SW 1271 (cell line): ENCODE results near the gene FH.
A peak's percentile ranks its signal among the peaks of the same experiment; 100 is the strongest.

ENCODE experiments used
- DNase-seq, 2 experiments: peaks; one replicate each; lab custom pipeline; 2025; lab: John Stamatoyannopoulos, UW

The FH gene

GRCh38 chr1:241519308-241520079, at the start of gene FH:
Gene FH (minus strand): TSS chr1:241519755. CDS start chr1:241519722, 33 bp downstream.
- DNase-seq, result peak; percentile 84 to 96

GRCh38 chr1:241560849-241561187, 41.3 kb upstream of the FH start:
- no peak for DNase-seq

DNA sequence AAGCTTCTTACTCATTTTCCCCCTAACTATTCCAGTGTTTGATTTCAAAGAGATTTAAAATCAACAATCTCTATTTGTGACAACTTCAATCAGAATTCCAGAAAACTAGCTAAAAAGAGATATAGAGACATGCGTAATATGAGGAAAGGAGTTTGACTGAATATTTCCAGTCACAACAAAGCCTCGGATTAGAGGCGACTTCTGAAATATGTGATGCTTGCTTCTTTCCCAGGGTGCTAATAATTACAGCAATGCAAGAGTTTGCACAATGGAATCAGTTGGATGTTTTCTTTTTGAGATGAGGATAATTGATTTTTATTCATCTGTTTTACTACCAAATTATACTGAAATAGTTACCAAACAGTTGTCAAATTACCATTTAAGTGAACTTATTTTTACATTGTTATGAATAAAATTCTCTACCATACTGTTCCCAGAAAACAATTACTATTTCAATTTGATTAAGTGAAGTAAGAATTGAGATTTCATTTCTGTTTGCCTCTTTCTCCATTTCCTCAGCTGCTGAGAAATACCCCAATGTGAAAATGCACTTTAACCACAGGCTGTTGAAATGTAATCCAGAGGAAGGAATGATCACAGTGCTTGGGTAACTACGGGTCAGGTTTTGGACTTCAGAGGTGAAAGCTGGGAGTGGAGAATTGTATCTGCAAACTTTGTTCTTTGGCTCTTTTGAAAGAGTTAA, 40.7 kb upstream of the FH start:
- no peak for DNase-seq

DNA sequence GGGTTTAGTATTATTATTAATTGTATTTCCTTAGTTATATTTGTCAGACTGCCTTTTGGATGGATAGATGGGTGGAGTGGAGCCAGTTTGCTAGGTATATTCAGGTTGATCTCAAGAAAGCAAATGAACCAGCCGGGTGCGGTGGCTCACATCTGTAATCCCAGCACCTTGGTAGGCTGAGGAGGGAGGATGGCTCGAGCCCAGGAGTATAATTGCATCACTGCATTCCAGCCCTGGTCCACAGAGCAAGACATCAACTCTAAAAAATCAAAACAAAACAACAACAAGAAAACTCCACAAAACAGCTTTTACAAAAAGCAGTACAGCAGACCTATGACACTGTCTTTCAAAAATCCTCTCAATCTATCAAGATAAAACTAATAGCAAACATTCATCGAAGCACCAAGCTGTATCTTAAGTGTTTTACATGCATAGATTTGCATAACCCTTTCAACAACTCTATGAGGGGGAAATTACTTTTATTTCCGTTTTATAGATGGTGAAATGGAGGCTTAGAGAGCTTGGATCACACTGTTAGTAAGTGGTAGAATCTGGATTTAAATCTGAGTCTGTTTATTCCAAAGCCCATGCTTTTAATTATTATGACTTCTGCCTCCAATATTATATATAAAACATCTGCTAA, 38.1 kb upstream of the FH start:
- no peak for DNase-seq

GRCh38 chr1:241557031-241557430, 37.5 kb upstream of the FH start:
- DNase-seq, result no peak

DNA sequence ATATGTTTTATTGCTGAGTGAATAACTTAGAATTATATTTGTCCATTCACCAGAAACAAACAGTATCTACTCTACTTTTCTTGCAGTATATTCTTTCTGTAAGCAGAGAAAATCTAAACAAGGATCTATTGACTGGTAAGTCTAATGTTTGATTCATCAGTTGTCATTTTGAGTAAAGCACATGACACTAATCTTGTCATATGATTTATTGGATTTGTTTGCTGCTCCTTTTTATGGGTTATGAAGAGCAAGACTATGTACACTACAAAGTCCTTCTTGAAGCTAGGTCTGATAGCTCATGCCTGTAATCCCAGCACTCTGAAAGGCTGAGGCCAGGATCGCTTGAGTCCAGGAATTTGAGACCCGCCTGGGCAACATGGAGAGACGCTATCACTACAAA, 36.0 kb upstream of the FH start:
- no peak for DNase-seq

DNA sequence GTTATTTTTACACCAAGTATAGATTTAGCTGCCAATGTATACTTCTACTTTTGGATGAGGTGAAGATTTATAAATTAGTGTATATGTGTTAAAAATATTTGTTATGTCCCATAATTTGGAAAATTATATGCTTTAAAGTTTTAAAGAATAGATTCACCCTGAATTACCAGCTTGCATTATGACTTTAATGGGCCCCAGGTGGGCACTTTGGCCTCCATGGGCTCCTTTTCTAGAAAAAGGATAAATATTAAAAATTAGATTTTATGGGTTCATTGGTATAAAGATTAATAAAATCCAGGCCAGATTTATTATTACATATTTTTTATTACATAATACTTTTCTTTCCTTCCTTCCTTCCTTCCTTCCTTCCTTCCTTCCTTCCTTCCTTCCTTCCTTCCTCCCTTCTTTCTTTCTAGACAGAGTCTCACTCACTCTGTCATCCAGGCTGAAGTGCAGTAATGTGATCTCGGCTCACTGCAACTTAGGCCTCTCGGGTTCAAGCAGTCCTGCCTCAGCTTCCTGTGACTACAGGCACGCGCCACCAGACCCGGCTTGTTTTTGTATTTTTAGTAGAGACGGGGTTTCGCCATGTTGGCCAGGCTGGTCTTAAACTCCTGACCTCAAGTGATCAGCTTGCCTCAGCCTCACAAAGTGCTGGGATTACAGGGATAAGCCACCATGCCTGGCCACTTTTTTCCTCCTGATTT, 34.5 kb upstream of the FH start:
- no peak for DNase-seq

DNA sequence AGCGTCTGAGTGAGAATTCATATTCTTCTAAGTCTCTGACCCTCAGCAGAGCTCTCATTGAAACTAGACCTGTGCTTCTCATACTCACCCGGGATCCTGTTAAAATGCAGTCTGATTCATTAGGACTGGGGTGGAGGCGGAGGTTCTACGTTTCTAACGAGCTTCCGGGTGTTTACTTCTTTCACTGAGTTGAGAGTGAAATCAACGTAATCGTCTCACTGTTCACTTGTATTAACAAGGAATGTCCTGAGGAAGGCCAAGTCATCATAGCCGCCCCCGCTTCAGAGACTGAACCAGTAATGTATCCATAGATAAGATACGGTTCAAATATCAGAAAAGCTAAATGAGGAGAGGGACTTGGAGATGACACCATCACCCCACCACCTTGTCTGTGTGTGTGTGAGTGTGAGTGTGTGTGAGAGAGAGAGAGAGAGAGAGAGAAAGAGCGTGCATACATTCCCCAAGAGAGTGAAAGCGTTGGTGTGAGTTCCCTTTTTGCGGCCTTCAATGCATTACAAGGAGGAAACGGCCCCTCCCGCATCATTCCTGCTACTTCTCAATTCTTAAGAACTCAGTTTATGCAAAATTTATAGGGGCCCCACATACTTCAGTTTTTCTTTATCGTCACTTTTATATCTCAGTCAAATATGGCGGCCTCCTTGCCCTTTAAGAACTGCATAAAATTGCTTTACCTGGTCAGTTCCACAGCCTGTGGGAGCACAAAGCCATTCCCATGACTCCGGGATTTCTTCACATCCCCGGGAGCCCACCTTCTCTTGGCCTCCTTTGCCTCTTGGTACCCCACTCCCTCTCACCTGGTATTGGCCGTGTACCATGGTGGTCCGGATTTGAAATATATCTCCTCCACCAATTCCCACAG, 32.4 kb upstream of the FH start:
- DNase-seq, result no peak

DNA sequence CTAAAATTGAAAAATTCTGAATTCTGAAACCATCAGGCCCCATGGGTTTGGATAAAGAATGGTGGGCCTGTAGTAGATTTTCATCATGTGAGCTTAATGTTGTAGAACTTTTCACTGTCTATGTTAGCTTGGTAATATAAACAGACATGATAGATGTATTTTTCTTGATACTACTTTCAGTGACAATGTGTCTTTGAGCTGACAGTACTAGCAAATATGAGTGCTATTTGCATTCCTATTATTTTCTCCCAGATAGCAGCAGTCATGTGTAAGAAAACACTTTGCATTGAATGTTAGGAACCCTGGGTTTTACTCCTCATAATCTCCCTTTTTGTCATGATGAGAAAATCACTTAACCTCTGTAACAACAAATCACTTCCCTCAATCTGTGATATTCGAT, 30.8 kb upstream of the FH start:
- DNase-seq, result no peak

DNA sequence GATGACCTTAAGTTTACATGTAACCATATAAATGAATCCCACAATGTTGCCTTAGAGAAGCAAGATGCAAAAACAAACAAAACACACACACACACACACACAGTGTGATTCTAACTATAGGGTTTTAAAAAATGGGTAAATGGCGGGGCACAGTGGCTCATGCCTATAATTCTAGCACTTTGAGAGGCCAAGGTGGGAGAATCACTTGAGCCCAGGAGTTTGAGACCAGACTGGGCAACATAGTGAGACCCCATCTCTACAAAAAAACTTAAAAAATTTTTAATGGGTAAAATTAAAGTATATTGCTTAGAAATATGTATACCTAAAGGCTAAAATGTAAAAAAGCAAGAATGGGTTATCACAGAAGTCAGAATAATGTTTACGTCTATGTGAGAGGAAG, 28.5 kb upstream of the FH start:
- no peak for DNase-seq

DNA sequence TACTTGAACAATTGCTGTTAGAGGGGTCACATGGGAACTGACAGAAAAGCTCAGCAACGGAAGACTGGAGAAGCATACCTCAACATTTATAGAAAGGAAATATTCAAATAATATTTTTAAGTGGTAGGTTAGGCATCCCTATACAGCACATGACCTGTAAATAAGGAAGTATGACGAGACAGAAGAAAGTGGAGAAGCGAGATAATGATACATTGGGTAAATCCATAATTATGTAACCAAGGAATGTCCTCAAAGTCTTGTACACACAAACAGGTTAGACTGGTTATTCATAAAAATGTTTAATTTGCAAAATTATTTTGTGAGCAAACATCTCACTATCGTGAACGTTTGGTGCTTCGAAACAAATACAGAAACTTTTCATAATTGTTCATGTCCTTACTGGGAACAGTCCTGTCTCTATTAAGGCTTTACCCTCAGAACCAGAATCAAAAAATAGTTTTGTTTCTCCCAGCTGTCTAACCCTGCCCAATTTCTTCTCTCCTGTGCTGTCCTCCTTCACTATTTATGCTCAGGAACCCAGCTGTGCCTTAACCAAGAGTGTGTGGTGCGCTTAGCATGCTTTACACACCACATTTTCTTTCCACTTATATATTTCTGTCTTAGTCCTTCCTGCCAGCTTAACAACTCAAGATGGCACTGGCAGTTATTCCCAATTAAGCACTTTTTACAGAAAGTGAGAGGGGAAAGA, 22.8 kb upstream of the FH start:
- no peak for DNase-seq

- no peak for DNase-seq
Observed at GRCh38 chr1:241536969-241537368, 17.4 kb upstream of the FH start.

DNA sequence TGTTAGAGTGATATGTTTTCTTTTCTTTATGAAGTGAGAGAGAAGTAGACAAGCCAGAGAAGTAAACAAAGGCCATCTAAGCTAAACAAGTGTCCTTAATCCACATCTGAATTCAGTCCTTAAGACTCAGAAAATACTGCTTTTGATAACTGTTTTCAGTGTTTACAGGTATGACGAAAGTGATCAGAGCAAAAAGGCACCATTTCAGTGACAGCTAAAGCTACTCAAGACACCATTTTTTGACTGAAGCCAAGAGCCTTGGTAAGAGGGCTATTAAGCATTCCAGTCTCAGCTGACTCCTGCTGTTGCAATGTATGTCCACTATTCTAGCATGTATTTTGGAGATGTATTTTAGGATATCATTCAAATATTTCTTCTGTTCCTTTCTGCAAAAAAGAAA, 16.7 kb upstream of the FH start:
- no peak for DNase-seq

DNA sequence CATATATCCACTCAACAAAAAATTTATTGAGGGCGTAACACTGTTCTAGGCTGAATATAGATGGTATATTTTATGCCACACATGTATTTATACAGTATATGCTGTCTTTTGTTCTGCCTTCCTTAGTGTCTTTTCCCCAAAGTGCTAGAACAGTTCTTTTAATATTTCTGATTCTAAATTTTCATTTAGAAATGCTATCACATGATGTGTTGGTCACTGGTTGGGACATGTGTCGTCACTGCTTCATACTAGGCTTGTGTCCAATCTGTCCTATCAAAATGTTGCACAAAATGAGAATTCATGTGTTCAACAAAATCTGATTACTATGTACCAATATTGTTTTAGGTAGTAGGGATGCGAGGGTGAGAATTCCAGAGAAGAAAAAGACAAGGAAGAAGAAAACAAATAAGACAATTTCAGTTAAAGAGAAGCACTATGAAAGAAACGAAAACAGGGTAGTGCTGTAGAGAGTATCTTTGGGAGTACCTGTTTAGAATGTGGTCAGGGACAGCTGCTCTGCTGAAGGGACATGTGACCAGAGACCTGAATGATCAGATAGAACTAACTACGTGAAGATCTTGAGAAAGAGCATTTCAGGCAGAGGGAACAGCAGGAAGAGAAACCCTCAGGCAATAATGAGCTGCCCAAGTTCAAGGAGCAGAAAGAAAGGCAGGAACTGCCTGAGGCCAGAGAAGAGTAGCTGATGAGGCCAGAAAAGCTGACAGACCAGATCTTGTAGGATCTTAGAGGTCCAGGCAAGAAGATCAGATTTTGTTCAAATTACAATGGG, 14.0 kb upstream of the FH start:
- DNase-seq, result no peak

DNA sequence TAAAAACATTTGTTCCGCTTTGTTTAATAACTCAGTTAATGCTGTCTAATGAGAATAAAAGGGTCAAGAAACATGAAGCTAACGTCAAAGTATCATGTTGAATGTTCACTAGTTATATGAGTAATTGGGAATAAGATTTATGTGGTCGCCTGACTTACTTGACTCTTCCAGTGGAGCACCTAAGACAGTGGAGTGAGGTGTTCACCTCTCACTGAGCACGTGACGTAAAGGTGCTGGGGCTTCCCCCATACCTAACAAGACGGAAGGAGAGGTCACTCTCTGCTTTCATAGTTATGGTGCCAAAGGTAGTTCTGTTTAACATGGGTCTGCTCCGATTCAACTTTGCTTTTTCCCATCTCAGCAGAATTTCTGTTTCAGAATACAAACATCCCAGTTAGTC, 13.3 kb upstream of the FH start:
- DNase-seq, result no peak

- no peak for DNase-seq
Observed at GRCh38 chr1:241532162-241532531, 12.6 kb upstream of the FH start, which contains the start of gene KMO. Gene KMO (plus strand): TSS chr1:241532378. CDS start chr1:241532445, 67 bp downstream.

GRCh38 chr1:241531195-241532161, 11.9 kb upstream of the FH start:
- peak in 1 of 2 experiments; percentile 71 for DNase-seq

DNA sequence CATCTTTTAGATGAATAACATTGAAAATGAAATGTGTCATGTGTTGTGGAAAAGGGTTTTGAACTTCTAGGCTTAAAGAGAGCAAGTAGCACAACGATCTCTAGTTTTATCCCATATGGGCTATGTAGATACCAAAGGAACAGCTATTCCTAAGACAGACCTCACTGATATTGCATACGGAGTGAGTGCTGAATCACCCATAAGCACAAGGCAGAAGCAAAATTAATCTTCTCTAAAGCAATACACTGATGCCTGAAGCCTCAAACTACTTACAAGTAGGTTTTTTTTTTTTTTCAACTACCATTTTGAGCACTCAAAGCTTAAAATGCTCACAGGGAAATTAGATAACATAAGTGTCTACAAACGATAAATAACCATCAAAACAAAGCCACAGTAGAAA, 7.6 kb upstream of the FH start:
- DNase-seq, result no peak

DNA sequence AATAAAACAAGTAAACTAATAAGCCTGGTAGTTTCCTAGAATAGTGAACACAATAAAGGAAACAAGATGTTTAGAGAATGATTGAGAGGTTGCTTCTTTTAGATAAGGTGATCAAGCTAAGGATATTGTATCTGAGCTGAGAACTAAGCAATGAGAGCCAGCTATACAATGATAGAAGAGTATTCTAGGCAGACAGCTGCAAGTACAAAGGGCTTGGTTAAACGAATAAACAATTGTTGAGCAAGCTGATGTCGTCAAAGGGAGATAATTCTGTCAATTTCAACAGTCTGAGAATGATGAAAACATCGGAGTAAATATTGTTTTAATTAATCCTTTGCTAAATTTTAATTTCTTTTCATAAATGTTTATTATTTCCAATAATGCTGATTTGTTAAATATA, 5.5 kb upstream of the FH start:
- DNase-seq, result no peak
